HG02885 (cell line): Measurements from ENCODE around the gene PDE11A.
"Not testable (repeated sequence)": the region's sequence is repeated elsewhere in the genome, so short reads cannot be mapped to it uniquely, and the experiment has no call there.

Source experiments
- ATAC-seq: cut with Tn5 transposase; IDR thresholded peaks from one replicate; pipeline ENCODE4 v1.9.1; 2021; ENCODE audit warnings: mild to moderate bottlenecking; ENCODE audit not compliant: unreplicated experiment, poor library complexity

Gene PDE11A

GRCh38 chr2:178012639-178013038 lies 59.9 kb downstream of the PDE11A start:
- ATAC-seq, result no peak

- ATAC-seq, result no peak
These were observed 62.8 kb downstream of the PDE11A start for GRCh38 chr2:178009813-178010212.

- no peak for ATAC-seq
These were observed 63.8 kb downstream of the PDE11A start for GRCh38 chr2:178008636-178009289.

- ATAC-seq, result no peak
These were observed 65.9 kb downstream of the PDE11A start for GRCh38 chr2:178006710-178007109.

- ATAC-seq, result no peak
These were observed 66.8 kb downstream of the PDE11A start for GRCh38 chr2:178005756-178006155.

- ATAC-seq, result no peak
These were observed 70.5 kb downstream of the PDE11A start for GRCh38 chr2:178002038-178002437.

GRCh38 chr2:177998996-177999395 lies 73.6 kb downstream of the PDE11A start:
- no peak for ATAC-seq

- ATAC-seq, result no peak
These were observed 74.6 kb downstream of the PDE11A start for GRCh38 chr2:177998006-177998405.

- ATAC-seq, result no peak
These were observed 79.6 kb downstream of the PDE11A start for GRCh38 chr2:177992992-177993391.

GRCh38 chr2:177989029-177989885 lies 83.3 kb downstream of the PDE11A start:
- no peak for ATAC-seq

GRCh38 chr2:177984749-177985148 lies 87.8 kb downstream of the PDE11A start:
- ATAC-seq, result no peak

GRCh38 chr2:177983183-177983788 lies 89.3 kb downstream of the PDE11A start:
- ATAC-seq, result peak; percentile 94

- no peak for ATAC-seq
These were observed 99.8 kb downstream of the PDE11A start for GRCh38 chr2:177972782-177973181.

GRCh38 chr2:177972123-177972522 lies 100.5 kb downstream of the PDE11A start:
- no peak for ATAC-seq

- no peak for ATAC-seq
These were observed 101.7 kb downstream of the PDE11A start for GRCh38 chr2:177970670-177971454.

GRCh38 chr2:177964892-177965291 lies 107.7 kb downstream of the PDE11A start:
- no peak for ATAC-seq

- ATAC-seq, result no peak
These were observed 120.4 kb downstream of the PDE11A start for GRCh38 chr2:177952151-177952550.

GRCh38 chr2:177947598-177947997 lies 125.0 kb downstream of the PDE11A start:
- not testable (repeated sequence) for ATAC-seq

- not testable (repeated sequence) for ATAC-seq
These were observed 128.0 kb downstream of the PDE11A start for GRCh38 chr2:177944530-177944929.

GRCh38 chr2:177942731-177943130 lies 129.8 kb downstream of the PDE11A start:
- ATAC-seq, result no peak
